Measurements from ENCODE around the gene CDH22. TPM values are rescaled to one million over a fixed set of nuclear protein-coding genes. Genes with fewer than 3 reads are reported as not detected.

Gene CDH22
- total RNA-seq, 2 donors from 2014 or later, result 0.22 to 0.77 TPM

DNA sequence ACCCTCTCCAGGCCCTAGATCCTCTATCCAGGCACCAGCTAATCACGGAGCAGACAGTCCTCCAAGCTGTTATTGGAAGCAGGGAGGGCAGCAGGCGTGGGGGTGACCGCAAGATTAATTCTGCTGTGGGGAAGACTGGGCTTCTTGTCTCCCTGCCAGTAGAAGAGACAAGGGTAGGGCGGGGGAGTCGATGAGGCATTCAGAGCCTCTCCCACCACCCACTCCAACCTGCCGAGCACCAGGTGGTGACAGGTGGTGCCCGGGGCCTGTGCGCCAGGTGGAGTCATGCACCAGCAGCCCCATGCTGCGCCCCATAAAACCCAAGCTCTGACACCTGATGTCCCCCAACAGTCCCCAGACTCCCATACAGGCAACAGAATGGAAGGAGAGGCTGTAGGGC is 89.6 kb downstream of the CDH22 start:
- no peaks in the 10 kb centered on the region for H3K9me3 Mint-ChIP-seq
- H3K27me3 ChIP-seq (ENCODE audit: control insufficient read depth, insufficient read depth, low read length, poor library complexity, severe bottlenecking), result no peaks in the 10 kb centered on the region
- TF ChIP-seq, protein P1, sequence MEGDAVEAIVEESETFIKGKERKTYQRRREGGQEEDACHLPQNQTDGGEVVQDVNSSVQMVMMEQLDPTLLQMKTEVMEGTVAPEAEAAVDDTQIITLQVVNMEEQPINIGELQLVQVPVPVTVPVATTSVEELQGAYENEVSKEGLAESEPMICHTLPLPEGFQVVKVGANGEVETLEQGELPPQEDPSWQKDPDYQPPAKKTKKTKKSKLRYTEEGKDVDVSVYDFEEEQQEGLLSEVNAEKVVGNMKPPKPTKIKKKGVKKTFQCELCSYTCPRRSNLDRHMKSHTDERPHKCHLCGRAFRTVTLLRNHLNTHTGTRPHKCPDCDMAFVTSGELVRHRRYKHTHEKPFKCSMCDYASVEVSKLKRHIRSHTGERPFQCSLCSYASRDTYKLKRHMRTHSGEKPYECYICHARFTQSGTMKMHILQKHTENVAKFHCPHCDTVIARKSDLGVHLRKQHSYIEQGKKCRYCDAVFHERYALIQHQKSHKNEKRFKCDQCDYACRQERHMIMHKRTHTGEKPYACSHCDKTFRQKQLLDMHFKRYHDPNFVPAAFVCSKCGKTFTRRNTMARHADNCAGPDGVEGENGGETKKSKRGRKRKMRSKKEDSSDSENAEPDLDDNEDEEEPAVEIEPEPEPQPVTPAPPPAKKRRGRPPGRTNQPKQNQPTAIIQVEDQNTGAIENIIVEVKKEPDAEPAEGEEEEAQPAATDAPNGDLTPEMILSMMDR (conservative IDR thresholded peaks at IDR 0.05), result no peak
- no peak overlapping the region for H3K9ac ChIP-seq (ENCODE audit: extremely low read depth, low read length, poor library complexity, severe bottlenecking)
- peaks cover 8% of the 10 kb centered on the region for H3K4me1 ChIP-seq (ENCODE audit: control insufficient read depth, insufficient read depth, low read length)
- H3K27me3 Mint-ChIP-seq (ENCODE audit: insufficient read depth), result peaks cover 4% of the 10 kb centered on the region
- no peak overlapping the region for H3K27ac ChIP-seq (ENCODE audit: low read depth, low read length)
- 38 to 81% methylated on average over 2 to 9 of the region's 9 CpGs for WGBS, 2 experiments (ENCODE audit: insufficient coverage in 1 of 2, insufficient read length in 1 of 2)
- no peaks in the 10 kb centered on the region for H3K9me3 ChIP-seq (ENCODE audit: control insufficient read depth, low read length)
- no peak overlapping the region for H3K4me3 ChIP-seq (ENCODE audit: low read length)
- H3K36me3 ChIP-seq (ENCODE audit: control insufficient read depth, insufficient read depth, low read length), result no peaks in the 10 kb centered on the region
- H3K4me3 Mint-ChIP-seq, result no peak overlapping the region
- no peak for DNase-seq
- H3K36me3 Mint-ChIP-seq (ENCODE audit: low read depth), result no peaks in the 10 kb centered on the region
- peaks cover 33% of the 10 kb centered on the region for H3K4me1 Mint-ChIP-seq
- H3K27ac Mint-ChIP-seq, result no peak overlapping the region

DNA sequence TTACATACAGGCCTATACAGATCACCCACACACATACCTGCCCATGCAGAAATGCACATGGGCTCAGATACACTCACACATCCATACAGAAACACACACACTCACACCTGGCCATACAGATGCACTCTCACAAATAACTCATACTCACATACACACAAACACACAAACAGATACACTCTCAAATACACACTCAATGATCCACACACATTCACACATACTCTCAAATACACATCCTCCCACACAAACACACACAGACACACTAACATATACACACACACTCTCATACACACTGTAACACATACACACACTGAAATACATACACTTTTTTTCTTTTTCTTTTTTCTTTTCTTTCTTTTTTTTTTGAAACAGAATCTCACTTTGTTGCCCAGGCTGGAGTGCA is 90.7 kb downstream of the CDH22 start:
- Histone ChIP-seq H3K9me3 (ENCODE audit: control insufficient read depth, low read length) (no peaks in the 10 kb centered on the region), H3K27ac (ENCODE audit: low read depth, low read length) (no peak overlapping the region), H3K4me1 (ENCODE audit: control insufficient read depth, insufficient read depth, low read length) (peaks cover 8% of the 10 kb centered on the region), H3K36me3 (ENCODE audit: control insufficient read depth, insufficient read depth, low read length) (no peaks in the 10 kb centered on the region), H3K9ac (ENCODE audit: extremely low read depth, low read length, poor library complexity, severe bottlenecking) (no peak overlapping the region), H3K27me3 (ENCODE audit: control insufficient read depth, insufficient read depth, low read length, poor library complexity, severe bottlenecking) (no peaks in the 10 kb centered on the region), H3K4me3 (ENCODE audit: low read length) (no peak overlapping the region)
- no peaks in the 10 kb centered on the region for H3K9me3 Mint-ChIP-seq
- TF ChIP-seq, protein P1 (conservative IDR thresholded peaks at IDR 0.05), result no peak
- peaks cover 8% of the 10 kb centered on the region for H3K27me3 Mint-ChIP-seq (ENCODE audit: insufficient read depth)
- no peak overlapping the region for H3K27ac Mint-ChIP-seq
- H3K4me3 Mint-ChIP-seq, result no peak overlapping the region
- H3K36me3 Mint-ChIP-seq (ENCODE audit: low read depth), result no peaks in the 10 kb centered on the region
- H3K4me1 Mint-ChIP-seq, result peaks cover 26% of the 10 kb centered on the region
- no peak for DNase-seq

DNA sequence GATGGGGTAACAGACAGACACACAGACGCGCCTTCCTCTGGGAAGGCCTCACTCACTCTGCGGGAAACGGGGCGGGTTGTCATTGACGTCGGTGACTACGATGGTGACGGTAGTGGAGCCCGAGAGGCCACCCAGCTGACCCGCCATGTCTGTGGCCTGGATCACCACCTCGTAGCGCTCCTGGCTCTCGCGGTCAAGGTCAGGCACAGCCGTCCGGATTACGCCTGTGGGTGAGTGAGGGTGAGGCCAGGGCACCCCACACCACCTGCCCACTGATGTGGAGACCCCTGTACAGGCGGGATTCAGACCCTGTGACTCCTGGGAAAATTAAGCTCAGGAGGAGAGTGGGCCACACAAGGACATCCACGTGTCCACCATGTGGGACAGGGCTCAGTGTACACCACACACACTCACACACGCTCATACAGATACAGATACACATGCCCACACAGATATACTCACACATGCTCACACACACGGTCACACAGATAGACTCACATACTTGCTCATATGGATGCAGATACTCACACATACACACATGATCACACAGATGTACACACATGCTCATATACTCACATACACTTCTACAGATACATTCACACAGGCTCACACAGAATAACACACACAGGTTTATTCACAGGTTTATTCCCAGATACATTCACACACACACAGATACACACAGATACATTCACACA is 91.4 kb downstream of the CDH22 start:
- H3K36me3 ChIP-seq (ENCODE audit: control insufficient read depth, insufficient read depth, low read length), result no peaks in the 10 kb centered on the region
- no peaks in the 10 kb centered on the region for H3K36me3 Mint-ChIP-seq (ENCODE audit: low read depth)
- H3K4me3 Mint-ChIP-seq, result no peak overlapping the region
- H3K27me3 ChIP-seq (ENCODE audit: control insufficient read depth, insufficient read depth, low read length, poor library complexity, severe bottlenecking), result no peaks in the 10 kb centered on the region
- TF ChIP-seq, protein P1 (conservative IDR thresholded peaks at IDR 0.05), result no peak
- no peaks in the 10 kb centered on the region for H3K9me3 Mint-ChIP-seq
- H3K27ac Mint-ChIP-seq, result no peak overlapping the region
- H3K4me1 ChIP-seq (ENCODE audit: control insufficient read depth, insufficient read depth, low read length), result peaks cover 8% of the 10 kb centered on the region
- no peaks in the 10 kb centered on the region for H3K9me3 ChIP-seq (ENCODE audit: control insufficient read depth, low read length)
- peaks cover 21% of the 10 kb centered on the region for H3K4me1 Mint-ChIP-seq
- DNase-seq, result no peak
- WGBS, 2 experiments (ENCODE audit: insufficient coverage in 1 of 2, insufficient read length in 1 of 2), result 94 to 98% methylated on average over 6 to 22 of the region's 22 CpGs
- peaks cover 10% of the 10 kb centered on the region for H3K27me3 Mint-ChIP-seq (ENCODE audit: insufficient read depth)
- H3K9ac ChIP-seq (ENCODE audit: extremely low read depth, low read length, poor library complexity, severe bottlenecking), result no peak overlapping the region
- H3K4me3 ChIP-seq (ENCODE audit: low read length), result no peak overlapping the region
- H3K27ac ChIP-seq (ENCODE audit: low read depth, low read length), result no peak overlapping the region
